Kidney tubule cell (primary cell): ENCODE data around the gene GRIN2A.

Source experiments
- DNase-seq: peaks from one replicate; pipeline ENCODE4 v3.0.0-alpha.2; 2018; ENCODE audit warnings: low spot score

GRIN2A gene

GRCh38 chr16:10181196-10182162 lies 749 bp downstream of the GRIN2A start:
- peak; percentile 61 for DNase-seq

GRCh38 chr16:10180771-10181163 lies 1.5 kb downstream of the GRIN2A start:
- peak; percentile 14 for DNase-seq

- DNase-seq, result no peak
Observed at GRCh38 chr16:10180042-10180770, 2.0 kb downstream of the GRIN2A start.

GRCh38 chr16:10178526-10178925 lies 3.7 kb downstream of the GRIN2A start:
- DNase-seq, result no peak

GRCh38 chr16:10178080-10178479 lies 4.1 kb downstream of the GRIN2A start:
- peak; percentile 3 for DNase-seq

- no peak for DNase-seq
Observed at GRCh38 chr16:10172848-10173655, 9.2 kb downstream of the GRIN2A start.

GRCh38 chr16:10171221-10171620 lies 11.0 kb downstream of the GRIN2A start:
- no peak for DNase-seq

- DNase-seq, result no peak
Observed at GRCh38 chr16:10169904-10170410, 12.3 kb downstream of the GRIN2A start.

GRCh38 chr16:10169031-10169430 lies 13.2 kb downstream of the GRIN2A start:
- no peak for DNase-seq

GRCh38 chr16:10168258-10168657 lies 14.0 kb downstream of the GRIN2A start:
- DNase-seq, result peak; percentile 32

GRCh38 chr16:10165643-10166042 lies 16.6 kb downstream of the GRIN2A start:
- no peak for DNase-seq

GRCh38 chr16:10162981-10163380 lies 19.2 kb downstream of the GRIN2A start:
- no peak for DNase-seq

- no peak for DNase-seq
Observed at GRCh38 chr16:10156099-10156498, 26.1 kb downstream of the GRIN2A start.

GRCh38 chr16:10154389-10154788 lies 27.8 kb downstream of the GRIN2A start:
- DNase-seq, result no peak

- DNase-seq, result no peak
Observed at GRCh38 chr16:10153985-10154384, 28.2 kb downstream of the GRIN2A start.

- DNase-seq, result no peak
Observed at GRCh38 chr16:10151718-10152117, 30.5 kb downstream of the GRIN2A start.

- DNase-seq, result no peak
Observed at GRCh38 chr16:10150906-10151305, 31.3 kb downstream of the GRIN2A start.

GRCh38 chr16:10145542-10146035 lies 36.6 kb downstream of the GRIN2A start:
- DNase-seq, result no peak

- DNase-seq, result no peak
Observed at GRCh38 chr16:10141671-10142070, 40.6 kb downstream of the GRIN2A start.

GRCh38 chr16:10138881-10139280 lies 43.3 kb downstream of the GRIN2A start:
- no peak for DNase-seq

- no peak for DNase-seq
Observed at GRCh38 chr16:10137341-10137740, 44.9 kb downstream of the GRIN2A start.

GRCh38 chr16:10136916-10137315 lies 45.3 kb downstream of the GRIN2A start:
- DNase-seq, result no peak
